Measurements from ENCODE around the gene CHFR.
A peak's percentile ranks its signal among the peaks of the same experiment; 100 is the strongest.
"Not testable (repeated sequence)": the region's sequence is repeated elsewhere in the genome, so short reads cannot be mapped to it uniquely, and the experiment has no call there.

Gene CHFR, protein sequence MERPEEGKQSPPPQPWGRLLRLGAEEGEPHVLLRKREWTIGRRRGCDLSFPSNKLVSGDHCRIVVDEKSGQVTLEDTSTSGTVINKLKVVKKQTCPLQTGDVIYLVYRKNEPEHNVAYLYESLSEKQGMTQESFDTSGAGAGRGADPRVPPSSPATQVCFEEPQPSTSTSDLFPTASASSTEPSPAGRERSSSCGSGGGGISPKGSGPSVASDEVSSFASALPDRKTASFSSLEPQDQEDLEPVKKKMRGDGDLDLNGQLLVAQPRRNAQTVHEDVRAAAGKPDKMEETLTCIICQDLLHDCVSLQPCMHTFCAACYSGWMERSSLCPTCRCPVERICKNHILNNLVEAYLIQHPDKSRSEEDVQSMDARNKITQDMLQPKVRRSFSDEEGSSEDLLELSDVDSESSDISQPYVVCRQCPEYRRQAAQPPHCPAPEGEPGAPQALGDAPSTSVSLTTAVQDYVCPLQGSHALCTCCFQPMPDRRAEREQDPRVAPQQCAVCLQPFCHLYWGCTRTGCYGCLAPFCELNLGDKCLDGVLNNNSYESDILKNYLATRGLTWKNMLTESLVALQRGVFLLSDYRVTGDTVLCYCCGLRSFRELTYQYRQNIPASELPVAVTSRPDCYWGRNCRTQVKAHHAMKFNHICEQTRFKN

DNA sequence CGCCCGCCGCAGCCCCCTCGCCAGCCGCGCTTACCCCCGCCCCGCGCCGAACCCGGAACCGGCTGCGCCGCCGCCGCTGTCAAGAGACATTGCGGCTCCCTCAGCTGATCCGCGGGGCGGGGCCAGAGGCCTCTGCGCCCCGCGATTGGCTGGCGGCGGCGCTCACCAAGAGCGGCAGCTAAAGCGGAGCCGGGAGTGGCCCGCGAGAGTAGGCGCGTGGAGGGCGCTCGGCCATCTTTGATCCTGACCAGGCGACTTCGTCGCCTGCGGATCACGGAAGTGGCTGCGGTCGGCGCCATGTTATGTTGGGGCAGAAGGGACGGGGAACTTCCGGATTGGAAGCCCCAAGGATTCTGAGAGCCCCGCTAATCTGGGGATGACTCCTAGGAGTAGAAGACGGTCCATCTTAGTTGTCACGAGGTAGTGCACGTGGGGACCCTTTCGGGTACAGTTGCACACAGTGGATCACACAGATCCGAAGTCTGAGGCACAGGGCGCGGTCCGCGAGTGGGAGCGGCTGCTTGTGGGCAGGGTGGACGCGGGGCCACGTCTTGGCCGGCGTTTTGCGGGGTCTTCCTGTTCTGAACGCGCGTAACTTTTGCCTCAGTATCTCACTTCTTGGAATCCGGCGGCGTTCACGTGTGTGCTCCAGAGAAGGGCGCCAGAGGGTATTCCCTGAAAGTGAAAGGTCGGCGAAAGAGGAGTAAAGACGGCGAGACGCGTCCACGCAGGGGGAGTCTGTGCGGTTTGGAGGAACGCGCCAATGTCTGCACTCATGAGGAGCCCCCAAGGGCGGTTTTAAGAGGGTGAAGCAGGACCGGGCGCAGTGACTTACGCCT, at the start of gene CHFR:
Gene CHFR (minus strand): TSS at position 93 of the 839 bp plus-strand sequence. CDS start 277 bp downstream, outside the sequence.
- peak; percentile 90 to 95 (median 90) for DNase-seq (ENCODE audit: low read depth in 3 of 3)

DNA sequence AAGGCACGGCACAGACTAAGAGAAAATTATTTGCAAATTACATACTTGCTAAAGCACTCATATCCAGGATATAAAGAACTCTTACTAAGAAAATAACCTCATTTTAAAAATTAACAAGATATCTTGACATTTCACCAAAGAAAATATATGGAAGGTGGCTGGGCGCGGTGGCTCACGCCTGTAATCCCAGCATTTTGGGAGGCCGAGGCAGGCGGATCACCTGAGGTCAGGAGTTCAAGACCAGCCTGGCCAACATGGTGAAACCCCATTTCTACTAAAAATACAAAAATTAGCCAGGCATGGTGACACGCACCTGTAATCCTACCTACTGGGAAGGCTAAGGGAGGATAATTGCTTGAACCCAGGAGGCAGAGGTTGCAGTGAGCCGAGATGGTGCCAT, 49.5 kb upstream of the CHFR start:
- DNase-seq (ENCODE audit: low read depth in 3 of 3): not testable (repeated sequence)

DNA sequence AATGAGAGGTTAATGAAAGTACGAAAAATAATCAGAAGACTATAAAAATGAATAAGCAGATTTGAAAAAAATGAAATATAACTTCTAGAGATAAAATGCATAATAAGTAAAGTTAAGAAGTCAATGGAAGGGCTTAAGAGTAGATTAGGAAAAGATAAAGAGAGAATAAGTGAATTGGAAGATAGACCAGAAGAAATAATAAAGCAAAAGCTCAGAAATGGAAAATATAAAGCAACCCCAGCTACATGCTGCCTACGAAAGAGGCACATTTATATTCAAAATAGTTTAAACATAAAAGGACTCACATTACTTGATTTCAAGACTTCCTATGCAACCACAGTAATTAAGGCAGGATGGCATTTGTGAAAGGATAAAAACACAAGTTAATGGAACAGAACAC, 48.8 kb upstream of the CHFR start:
- no peak for DNase-seq (ENCODE audit: low read depth in 3 of 3)

DNA sequence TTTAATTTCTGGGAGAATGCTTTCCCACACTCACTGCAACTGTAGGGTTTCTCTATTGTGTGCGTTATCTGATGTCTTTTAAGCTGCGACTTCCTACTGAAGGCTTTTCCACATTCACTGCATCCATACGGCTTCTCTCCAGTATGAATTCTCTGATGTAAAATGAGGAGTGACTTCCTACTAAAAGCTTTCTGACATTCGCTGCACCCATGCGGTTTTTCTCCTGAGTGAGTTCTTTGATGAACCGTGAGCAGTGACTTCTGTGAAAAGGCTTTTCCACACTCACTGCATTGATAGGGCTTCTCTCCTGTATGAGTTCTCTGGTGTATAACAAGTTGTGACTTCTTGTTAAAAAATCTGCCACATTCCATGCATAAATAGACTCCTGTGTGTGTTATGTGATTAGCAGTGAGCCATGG, 39.0 kb upstream of the CHFR start:
- no peak for DNase-seq (ENCODE audit: low read depth in 3 of 3)

DNA sequence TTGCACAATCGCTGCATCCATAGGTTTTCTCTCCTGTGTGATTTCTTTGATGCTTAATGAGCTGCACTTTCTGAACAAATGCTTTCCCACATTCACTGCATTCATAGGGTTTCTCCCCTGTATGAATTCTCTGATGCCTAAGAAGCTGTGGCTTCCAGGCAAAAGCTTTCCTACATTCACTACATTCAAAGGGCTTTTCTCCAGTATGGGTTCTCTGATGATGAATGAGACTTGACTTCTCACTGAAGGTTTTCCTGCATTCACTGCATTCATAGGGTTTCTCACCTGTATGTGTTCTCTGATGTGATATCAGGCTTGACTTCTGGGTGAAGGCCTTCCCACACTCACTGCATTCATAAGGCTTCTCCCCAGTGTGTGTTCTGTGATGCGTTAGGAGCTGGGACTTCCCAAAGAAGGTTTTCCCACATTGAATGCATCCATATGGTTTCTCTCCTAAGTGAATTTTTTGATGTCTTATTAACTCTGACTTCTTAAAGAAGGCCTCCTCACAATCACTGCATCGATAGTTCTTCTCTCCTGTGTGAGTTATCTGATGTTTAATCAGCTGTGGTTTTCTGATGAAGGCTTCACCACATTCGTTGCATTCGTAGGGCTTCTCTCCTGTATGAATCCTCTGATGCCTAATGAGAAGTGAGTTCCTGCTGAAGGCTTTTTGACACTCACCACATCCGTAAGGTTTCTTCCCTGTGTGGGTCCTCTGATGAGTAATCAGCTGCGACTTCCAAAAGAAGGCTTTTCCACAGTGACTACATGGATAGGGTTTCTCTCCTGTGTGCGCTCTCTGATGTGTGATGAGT, 38.4 kb upstream of the CHFR start:
- DNase-seq (ENCODE audit: low read depth in 3 of 3): no peak

DNA sequence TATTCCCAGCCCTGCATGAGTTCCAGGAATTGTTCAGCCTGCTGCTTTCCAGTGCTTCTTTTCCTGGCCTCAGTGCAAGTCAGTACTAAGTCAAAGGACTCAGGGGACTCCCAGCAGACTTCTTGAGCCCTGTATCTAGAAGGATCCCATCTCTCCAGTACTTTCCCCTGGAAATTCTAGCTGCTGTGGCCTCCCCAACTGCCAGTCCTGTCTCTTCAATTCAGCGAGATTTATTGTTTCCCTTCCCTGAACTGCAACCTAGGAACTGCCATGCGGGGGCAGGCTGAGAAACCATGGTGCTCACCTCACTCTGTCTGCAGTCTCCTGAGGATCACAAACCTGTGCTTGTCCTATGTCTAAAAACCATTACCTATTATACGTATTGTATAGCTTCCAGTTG, 37.0 kb upstream of the CHFR start:
- no peak for DNase-seq (ENCODE audit: low read depth in 3 of 3)

DNA sequence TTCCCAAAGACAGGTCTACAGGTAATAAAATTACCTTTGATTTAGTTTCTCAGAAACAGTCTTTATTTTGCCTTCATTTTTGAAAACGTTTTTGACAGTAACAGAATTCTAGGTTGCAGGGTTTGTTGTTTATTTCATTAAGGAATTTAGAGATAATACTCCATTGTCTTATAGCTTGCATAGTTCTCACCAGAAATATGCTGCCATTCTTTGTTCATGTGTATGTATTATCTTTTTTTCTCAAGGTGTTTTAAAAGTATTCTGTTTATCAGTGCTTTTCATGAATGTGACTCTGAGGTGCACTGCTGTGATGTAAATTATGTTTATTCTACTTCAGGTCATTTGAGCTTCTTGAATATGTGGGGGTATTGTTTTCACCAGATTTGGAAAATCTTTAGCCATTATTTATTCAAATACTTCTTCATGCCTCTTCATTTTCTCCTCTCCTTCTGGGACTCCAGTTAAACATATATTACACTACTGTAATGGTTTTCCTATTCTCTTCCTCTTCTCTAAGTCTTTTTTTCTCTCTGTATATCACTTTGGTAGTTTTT, 36.0 kb upstream of the CHFR start:
- no peak for DNase-seq (ENCODE audit: low read depth in 3 of 3)

DNA sequence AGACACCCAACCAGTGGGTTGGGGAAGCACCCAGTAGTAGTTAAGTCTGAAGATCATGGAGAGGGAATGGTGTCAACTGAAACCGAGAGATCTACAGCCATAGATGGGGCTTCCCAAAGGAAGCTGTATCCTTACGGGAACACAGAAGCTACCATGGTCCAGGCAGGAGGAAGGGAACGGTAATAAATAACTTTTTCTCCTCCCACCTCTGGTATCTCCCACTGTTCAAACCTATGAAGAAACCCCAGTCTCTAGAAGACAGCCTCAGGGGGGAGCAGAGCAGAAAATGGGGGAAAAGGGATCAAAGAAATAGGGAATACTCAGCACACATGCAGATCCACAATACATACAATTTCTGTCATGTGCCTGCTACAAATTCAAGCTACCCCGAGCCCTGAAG, 35.3 kb upstream of the CHFR start:
- DNase-seq (ENCODE audit: low read depth in 3 of 3): no peak

DNA sequence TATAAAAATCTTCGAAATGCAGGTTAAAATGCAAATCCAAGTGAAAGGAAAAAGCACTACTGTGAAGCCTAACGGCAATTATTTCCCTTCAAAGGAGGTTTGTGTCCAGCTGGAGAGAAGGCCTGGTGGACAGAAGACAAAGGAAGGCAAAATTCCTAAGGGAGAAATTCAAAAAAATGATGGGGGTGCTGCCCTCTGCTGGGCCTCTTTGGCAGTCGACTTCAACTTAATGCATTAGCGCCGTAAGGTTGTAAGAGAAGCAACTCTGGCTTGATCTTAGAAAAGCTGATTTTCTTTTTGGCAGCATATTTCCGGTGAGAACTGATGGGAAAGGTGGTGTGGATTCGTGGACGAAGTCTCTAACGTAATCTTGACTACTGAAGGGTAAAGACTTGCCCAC, 34.3 kb upstream of the CHFR start:
- no peak for DNase-seq (ENCODE audit: low read depth in 3 of 3)

DNA sequence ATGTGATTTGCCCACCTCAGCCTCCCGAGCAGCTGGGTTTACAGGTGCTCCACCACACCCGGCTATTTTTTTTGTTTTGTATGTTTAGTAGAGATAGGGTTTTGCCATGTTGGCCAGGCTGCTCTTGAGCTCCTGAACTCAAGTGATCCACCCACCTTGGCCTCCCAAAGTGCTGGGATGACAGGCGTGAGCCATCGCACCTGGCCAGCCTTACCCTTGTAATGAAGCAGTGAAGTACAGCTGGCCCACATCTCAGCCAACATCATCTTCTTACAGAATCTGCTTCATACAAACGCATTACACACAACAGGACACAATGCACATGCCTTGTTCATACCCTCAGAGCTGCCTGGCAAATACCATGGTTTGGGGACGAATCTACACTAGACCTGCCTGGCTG, 31.3 kb upstream of the CHFR start:
- DNase-seq (ENCODE audit: low read depth in 3 of 3): no peak

DNA sequence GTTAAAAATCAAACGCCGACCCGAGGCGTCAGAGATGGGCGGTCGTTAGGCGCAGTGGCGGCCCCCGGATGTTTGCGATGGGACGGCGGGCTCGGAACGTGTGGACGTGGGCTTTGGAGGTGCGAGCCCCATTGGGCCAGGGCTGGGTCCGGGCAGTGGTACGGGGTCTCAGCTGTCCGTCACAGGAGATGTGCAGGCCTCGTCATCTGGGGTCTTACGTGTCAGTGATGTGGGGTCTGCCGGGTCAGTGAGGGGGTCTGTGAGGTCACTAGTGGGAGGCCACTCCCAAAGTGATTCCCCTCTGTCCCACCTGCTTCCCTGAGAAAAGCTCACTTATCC, 21.6 kb upstream of the CHFR start:
- no peak for DNase-seq (ENCODE audit: low read depth in 3 of 3)

DNA sequence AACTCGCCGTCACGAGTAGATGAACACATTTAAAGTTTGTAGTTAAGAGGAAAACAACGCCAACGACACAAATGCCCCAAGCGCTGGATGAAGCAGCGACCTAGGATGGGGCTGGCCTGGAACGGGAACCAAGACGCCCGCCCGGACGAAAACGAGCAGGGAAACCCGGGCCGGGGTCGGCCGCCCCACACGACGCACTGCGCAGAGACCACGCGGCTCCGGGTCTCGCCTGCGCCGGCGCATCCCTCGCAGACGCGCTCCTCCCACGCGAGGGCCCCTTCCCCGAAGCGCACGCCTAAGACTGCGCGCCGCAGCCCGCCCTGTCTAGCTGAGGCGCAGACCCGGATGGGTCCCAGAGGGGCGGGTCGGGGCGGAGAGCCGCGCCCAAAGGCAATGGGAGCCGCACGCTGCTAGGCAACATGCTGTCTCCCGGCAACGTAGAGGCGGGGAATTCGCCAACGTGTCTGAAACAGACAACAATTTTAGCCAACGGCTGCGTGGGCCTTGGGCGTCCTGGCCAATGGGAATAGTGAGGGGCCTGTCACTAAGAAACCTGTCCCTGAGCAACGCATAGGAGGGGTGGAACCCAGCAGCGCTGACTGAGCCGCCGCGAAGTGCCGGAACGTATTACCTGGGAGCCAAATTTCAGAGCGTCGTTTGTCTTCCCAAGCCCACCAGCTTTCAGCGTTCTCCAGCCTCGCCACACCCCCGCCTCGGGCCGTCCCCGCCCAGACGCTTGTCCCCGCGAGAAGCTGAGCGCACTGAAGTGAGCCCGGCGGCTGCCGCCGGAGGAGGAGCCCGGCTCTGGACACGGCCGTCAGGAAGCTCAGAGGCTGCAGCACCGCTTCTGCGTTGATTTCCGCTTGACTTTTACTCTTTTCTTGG, 21.0 kb upstream of the CHFR start:
- peak; percentile 87 to 95 (median 94) for DNase-seq (ENCODE audit: low read depth in 3 of 3)

DNA sequence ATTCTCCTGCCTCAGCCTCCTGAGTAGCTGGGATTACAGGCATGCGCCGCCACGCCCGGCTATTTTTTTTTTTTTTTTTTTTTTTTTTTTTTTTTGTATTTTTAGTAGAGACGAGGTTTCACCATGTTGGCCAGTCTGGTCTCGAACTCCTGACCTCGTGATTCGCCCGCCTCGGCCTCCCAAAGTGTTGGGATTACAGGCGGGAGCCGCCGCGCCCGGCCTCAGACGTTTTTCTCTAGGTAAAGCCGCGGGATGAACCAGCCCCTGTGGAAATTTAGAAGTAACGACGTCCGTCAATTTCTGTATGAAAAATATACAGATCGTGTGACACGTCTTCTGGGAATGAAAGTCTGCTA, 20.4 kb upstream of the CHFR start:
- not testable (repeated sequence) for DNase-seq (ENCODE audit: low read depth in 3 of 3)

DNA sequence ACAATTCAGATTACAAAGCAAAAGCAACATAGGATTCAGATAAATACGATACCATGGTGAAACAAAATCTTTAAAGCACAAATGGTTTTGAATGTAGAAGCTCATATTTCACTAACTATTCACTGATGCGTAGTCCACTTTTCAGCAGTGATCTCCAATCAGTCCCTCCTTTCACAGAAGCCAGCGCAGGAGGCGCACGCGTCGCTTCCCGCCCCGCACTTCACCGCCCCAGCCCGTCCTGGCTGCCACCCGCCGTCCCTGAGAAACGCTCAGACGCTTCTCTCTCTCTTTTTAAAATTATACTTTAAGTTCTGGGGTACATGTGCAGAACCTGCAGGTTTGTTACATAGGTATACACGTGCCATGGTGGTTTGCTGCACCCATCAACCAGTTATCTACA, 19.8 kb upstream of the CHFR start:
- no peak for DNase-seq (ENCODE audit: low read depth in 3 of 3)

DNA sequence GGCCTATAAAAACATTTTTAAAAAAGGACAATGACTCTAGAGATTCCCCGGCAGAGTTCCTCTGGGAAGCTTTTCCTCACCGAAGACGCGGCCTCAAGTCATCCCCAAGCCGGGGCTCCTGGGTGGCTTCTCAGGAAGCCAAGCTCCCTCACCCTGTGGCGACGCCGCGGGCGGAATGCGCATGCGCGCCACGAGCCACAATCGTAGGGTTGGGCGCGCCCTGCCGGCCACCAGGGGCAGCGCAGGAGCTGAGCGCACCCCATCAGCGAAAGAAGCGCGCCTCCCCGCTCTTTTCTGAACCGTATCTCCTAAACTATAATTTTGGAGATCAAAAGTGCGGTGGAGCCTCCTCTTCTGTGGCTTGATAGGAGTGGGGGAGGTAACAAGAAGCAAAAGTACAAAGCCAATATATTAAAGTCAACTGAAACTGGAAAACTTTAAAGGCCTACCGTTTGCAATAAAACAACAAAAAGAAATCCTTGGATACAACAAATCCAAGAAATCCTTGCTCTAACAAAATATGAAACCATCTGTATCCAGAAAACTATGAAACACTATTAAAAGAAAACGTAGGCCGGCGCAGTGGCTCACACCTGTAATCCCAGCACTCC, 17.4 kb upstream of the CHFR start:
- peak; percentile 85 to 89 (median 87) for DNase-seq (ENCODE audit: low read depth in 3 of 3)

DNA sequence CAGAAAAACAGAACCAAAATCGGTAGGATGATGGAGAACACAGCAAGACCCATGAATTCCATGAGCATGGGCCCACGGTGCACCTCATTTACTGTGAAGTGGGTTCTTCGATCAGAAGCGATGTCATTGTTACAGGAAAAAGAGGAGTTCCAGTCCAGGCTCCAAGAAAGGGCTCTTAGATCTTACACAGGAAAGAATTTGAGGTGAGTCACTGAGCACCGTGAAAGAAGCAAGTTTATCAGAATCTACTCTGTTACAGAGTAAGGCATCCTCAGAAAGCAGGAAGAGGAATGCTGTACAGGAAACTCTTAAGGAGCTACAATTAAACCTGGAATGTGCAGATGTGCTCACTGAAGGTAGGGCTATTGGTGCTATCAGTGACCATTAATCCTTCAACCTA, 11.6 kb upstream of the CHFR start:
- DNase-seq (ENCODE audit: low read depth in 3 of 3): no peak

DNA sequence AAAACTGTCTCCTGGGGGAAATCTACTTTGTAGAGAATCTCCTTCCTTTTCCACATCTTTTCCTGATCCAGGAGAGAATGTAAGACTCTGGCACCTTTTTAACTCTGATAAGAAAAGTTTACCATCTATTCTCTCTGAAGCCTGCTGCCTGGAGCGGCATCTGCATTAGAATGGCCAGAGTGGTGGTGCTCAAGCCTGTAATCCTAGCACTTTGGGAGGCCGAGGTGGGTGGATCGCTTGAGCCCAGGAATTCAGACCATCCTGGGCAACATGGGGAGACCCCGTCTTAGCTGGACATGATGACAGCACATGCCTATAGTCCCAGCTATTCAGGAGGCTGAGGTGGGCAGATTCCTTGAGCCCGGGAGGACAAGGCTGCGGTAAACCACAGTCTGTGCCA, 1.4 kb upstream of the CHFR start:
- DNase-seq (ENCODE audit: low read depth in 3 of 3): no peak

DNA sequence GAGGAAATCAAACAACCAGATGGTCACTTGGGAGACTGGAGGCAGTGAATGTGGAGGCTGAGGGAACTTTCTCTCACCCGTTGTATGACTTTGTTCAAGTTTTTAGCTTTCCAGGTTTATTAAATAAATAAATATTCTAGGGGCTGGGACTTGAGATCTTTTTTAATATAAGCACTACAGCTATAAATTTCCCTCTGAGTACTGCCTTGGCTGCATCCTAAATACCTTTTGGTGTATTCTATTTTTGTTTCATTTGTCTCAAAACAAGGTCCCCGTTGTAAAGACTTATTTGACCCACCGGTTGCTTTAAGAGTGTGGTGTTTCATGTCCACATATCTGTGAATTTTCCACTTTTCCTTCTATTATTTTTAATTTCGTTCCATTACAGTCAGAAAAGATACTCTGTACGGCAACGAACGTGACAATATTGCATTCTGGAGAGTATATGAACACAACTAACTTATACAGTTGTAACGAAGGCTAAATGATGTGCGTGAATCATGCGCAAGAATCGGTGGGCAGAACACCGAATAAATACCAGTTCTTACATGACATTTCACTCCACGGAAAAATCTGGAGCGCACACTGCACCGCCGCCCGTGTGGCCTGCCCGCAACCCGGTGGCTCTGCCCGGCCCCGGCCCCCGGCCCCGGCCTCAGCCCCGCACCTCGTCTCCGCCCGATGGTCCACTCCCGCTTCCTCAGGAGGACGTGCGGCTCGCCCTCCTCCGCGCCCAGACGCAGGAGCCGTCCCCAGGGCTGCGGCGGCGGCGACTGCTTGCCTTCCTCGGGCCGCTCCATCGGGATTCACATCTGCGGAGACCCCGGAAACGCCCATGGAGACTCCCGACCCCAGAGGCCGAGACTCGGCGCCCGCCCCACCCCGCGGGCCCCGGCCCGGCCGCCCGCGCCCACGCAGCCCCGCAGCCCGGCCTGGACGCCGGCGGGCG, 602 bp downstream of the CHFR start:
- DNase-seq (ENCODE audit: low read depth in 3 of 3): no peak

DNA sequence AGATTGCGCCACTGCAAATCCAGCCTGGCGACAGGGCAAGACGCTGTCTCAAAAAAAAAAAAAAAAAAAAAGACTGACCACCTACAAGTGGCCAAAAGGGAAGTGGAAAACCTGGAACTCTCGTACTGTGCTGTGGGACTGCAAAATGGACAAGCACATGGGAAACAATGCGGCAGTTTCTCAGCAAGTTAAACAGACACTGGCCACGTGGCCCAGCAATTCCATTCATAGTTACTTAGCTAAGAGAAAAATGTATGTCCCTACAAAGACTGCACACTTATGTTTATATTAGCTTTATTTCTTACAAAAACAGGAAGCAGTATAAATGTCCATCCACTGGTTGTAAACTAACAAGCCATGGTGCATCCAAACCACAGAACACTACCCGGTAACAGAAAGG, 5.6 kb downstream of the CHFR start:
- no peak for DNase-seq (ENCODE audit: low read depth in 3 of 3)

Data from stimulated activated CD4-positive, alpha-beta T cell treated with anti-CD3 and anti-CD28 coated beads, TNF-alpha, amount 100 ng/mL, for 48 hours (primary cell).